Activated CD8-positive, alpha-beta memory T cell treated with anti-CD3 and anti-CD28 coated beads, Interleukin-2, amount 50 U/mL, for 48 hours (primary cell): Measurements from ENCODE around the gene SPINT3.

Experiments
- DNase-seq: peaks from one replicate; pipeline ENCODE4 v3.0.0-alpha.2; 2020

The SPINT3 gene, protein sequence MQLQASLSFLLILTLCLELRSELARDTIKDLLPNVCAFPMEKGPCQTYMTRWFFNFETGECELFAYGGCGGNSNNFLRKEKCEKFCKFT

DNA sequence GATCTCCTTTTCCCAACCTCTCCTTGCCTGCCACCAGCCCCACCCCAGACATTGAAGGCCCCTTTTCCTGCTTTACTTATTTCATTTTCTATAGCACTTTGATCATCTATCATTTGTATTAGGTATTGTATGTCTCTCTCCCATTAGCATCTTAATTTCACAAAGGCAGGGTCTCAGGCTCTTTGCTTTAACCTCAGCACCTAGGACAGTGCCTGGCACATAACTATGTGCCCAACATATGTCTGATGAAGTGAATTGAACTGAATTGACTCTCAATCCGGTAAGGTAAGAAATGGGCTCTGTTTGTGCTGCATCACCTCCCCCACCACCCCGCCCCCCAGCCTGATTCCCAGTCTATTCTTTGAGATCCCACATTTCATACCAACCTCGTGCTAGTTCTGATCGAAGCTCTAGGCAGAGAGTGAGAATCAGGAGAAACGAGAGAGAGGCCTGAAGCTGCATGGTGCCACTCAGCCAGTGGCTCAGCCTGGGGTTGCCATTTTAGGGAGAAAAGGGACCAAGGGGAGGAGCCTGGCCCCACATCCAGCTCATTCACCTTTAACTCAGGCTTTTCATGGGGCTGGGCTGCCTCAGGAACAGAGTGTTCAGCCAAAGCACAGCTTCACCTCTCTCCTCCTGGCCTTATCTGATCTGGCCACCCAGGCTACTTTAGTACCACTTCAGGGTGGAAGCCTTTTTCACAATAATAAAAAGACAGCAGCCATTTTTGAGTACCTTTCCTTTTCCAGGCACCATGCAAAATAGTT, at the start of gene SPINT3:
SPINT3 (minus strand) TSS at position 476 of the 767 bp plus-strand sequence; CDS start at position 462, 14 bp downstream.
- no peak for DNase-seq

DNA sequence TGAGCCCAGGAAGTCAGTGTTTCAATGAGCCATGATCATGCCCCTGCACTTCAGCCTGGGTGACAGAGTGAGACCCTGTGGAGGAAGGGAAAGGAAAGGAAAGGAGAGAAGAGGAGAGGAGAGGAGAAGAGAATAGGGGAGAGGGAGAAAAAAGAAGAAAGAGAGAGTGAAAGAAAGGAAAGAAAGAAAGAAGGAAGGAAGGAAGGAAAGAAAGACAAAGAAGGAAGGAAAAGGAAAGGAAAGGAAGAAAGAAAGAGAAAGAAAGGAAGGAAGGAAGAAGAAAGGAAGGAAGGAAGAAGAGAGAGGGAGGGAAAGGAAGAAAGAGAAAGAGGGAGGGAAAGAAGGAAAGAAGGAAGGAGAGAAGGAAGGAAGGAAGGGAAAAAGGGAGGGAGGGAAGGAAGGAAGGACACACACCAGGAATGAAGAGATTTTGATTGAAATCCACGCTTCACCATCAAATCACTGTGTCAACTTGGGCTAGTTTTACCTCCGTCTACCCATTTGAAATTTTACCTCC, 49.4 kb upstream of the SPINT3 start:
- no peak for DNase-seq

DNA sequence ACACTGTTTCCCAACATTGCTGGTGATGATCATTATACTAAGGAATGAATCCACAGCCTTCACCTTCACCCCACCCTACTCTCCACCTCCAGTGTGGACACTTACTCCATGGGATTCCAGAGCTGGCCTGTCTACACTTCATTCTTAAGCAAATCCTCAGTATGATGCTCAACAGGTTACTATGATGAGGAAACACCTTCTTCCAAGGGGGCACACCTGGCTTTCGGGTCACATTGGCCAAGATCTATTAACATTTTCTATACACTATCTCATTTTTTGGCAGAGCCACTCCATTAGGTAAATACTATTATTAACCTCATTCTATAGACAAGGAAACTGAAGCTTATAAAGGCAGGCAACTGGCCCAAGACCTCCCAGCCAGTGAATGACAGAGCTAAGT, 39.8 kb upstream of the SPINT3 start:
- DNase-seq = no peak

DNA sequence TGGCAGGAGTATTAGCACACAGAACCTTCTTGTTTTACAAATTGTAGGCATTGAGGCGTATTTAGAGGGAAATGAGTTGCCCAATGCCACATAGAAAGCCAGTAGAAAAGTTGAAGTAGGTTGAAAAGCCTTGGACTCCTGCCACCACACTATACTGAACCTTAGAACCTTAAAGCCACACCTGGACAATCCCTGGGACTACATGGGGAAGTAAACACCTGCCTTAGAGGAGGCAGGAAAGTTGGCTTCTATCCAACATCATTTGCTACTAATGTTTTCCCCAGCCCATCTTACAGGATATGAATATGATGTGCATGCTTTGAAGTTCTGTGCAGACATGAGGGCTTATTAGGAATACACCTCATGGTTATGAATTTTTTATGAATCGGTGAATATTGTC, 37.0 kb upstream of the SPINT3 start:
- DNase-seq = no peak

DNA sequence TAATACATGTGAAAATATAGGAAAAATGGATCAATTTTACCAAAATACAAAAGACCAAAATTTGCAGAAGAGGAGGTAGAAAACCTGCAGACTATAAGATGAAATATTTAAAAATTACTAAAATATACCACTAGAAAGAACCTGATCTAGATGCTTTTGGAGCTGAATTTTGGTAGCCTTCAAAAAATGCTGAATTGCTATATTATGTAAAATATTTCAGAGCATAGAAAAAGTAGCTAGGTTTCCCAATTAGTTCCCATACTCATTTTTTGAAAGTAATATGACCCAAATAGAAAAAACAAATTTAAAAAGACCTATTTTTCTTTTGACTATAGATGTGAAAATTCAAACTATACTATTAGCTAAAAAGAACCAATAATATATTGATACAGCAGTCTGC, 35.3 kb upstream of the SPINT3 start:
- no peak for DNase-seq

DNA sequence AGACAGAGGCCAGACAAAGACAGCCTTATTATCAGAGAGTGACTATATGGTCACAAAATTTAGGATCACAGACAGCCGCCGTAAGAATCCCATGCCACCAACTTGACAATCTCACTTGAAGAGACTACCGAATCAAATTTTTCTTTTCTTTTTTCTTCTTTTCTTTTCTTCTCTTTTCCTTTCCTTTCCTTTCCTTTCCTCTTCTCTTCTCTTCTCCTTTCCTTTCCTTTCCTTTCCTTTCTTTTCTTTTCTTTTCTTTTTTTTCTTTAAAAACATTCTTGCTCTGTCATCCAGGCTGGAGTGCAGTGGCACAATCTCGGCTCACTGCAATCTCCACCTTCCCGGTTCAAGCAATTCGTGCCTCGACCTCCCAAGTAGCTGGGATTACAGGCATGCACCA, 33.0 kb upstream of the SPINT3 start:
- DNase-seq = no peak

DNA sequence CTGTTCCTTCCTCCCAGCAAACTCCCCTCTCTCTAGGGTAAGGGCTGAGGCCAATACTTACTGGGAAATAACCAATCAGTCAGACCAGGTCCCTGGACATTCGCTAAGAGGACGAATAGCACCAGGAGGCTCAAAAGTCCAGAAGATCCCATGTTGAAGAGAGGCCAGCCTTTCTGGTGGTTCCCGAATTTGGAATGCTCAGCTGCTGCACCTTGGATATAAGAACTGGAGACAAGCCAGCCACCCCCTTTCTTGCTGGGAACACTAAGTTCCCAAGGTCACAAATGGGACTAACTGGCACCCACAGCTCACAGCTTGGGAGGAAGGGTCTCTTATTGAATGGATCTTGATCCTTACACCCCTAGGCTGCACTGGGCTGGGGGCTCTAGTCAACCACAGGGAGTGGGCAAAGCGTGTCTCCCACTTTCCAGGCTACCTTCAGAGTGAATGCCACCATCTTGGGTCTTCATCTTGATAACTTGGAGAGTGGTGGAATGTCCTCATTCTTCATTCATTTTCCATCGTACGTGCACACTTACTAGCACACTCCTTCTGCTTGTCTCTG, 31.9 kb upstream of the SPINT3 start, which contains the start of gene EPPIN:
EPPIN (minus strand) TSS at position 196 of the 565 bp plus-strand sequence; CDS start at position 152, 44 bp downstream.
- DNase-seq = no peak

DNA sequence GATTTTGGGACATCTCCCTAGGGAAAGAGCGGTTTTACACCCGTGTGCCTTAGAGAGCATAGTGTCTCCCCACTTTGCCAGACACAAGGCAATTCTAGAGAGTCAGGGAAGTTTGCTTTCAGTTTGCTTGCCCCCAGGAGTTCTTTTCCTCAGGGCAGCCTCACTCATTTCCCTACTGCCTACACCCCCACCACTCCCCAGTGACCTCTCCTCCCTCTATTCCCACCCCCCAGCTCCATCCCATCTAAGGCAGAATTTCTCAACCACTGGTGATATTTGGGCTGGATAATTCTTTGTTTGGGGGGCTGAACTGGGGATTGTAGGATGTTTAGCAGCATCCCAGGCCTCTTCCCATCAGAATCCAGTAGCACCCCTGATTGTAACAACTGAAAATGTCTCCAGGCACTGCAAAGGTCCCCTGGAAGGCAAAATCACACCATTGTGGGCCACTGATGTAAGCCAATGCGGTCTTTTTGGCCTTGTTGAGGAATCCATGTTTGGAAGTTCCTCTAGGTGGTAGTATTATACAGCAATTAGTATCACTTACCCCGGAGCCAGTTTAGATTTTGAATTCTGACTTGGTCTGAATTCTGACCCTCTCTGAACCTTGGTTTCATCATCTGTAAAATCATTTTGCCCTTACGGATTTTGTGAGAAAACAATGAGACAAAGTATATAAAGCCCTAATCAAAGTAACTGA, 30.5 kb upstream of the SPINT3 start:
- DNase-seq = no peak

DNA sequence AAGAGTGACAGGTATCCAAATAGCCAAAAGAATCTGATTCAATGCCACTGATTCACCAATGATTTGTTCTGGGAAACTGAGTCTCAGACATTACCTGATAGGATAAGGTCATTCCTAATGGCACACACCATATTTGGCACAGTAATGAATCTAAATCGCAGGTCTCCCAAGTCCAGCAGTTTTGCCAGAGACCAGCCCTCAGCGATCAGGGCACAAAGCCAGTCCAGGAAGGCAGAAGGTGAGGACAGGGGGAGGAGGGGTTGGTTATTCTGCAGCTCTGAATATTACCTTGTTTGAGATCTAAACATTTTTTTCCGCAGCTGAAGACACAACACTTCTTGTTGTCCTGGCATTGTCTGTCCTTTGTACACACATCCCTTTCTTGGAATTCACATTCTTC, 29.9 kb upstream of the SPINT3 start:
- no peak for DNase-seq

DNA sequence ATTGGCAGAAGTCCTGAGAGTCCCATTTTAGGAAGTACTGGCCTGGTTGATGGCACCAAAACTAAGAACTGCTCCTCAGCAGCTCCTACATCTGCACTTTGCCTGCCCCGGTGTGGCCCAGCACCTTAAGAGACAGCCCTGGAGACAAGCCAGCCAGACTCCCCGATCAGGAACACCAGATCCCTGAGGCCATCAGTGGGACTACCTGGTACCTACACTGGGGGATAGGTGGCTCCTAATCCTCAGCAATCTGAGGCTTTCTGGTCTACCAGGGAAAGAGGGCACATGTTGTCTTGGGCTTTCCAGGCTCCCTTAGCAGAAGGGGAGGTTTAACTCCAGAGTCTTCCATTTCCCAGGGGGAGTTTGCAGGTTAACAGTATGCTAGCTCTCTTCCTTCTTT, 24.0 kb upstream of the SPINT3 start, which contains the start of gene WFDC6:
WFDC6 (minus strand) TSS at position 101 of the 400 bp plus-strand sequence; CDS start at position 26, 75 bp downstream.
- DNase-seq = no peak

DNA sequence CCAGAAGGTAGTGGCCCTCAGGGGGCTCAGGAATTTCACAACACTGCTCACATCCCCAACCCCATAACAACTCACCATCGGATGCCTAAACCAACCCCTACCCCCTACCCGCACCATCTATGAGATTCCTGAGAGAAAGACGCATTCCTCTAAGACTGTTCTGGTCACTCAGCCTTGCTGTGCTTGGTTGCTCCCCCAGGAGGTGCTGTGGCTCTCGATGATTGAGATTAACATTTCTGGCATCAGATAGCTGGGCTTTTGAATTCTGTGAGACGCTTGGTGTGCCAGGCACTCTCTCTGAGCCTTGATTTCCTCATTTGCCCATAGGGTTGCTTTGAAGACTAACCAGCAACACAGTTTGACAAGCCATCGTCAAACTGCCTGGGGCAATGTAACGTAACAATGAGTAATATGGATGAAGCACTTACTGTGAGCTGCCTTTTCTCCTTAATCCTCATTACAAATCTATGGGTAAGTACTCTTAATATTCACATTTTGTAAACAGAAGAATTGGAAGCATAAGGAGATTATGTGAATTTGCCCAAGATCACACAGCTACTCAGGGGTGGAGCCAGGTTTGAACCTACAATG, 22.9 kb upstream of the SPINT3 start:
- DNase-seq = no peak

DNA sequence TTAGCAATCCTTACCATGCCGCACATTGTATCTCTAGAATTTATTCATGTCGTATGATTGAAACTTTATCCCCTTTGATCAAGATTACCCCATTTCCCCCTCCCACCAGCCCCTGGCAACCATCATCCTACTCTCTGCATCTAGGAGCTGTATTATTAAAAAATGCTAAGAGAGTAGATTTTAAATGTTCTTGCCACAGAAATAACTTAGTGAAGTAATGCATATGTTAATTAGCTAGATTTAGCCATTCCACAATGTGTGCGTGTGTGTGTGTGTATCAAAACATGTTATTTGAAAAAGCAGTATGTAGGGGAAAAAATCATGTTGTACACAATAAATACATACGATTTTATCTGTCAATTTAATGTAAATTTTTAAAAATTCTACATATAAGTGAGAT, 11.9 kb upstream of the SPINT3 start:
- no peak for DNase-seq

DNA sequence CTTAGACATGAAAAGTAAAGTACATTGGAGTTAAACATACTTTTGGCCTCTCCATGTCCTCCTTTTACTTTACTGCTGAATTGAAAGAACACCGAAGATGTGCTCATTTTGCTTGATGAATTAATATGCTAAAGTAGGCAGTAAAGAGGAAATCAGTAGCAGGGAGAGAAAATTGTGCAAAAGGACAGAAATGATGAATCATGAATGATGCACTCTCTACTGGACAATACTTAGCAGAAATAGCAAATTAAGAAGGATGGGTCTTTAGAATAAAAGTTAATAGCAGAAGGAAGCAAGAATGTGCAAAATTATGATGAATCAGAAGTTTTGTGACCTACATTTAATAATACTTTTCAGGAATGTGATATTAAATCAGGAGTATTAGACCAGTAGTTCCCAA, 8.4 kb upstream of the SPINT3 start:
- no peak for DNase-seq

DNA sequence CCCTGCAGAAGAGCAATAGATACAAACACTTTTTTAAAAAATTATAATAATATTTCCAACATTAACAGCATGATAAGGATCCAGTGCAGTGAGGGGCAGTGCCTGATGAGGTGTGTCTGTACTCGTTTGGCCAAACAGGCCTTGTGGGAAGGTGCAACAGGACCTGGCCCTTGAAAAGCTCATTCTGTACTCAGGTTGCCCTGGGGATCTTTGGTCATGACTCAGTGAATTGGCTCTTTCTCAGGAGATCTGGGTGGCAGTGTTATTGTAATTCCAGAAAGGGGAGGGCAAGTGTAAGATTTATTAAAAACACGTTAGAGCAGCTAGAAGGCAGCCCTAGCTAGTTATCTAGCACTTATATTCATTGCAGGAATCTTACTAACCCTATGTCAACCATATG, 2.9 kb upstream of the SPINT3 start:
- DNase-seq = no peak

DNA sequence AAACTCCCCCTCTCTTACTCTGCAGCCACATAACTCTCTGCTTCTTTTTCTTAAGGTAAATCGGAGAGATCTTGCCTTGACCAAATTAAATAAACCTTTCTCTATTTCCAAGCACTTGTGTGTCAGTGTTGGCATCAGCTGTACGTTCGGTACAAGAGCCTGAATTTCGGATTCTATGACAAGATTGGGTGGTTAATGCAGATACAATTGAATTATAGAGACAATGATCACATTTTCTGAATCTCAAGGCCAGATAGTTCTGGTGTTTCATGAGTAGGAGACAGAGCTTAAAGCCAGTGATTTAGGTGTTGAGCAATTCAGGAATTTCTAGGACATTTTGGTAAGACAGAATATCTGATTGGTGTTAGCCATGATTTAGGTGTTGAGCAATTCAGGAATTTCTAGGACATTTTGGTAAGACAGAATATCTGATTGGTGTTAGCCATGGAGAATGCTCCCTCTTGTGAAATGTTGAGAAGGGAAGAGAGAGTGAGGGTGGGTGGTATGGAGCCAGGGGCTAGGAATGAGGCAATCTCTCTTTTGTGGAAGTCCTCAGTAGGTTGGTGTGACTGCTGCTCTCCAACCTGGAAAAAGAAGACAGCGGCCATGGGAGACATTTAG, 5.1 kb downstream of the SPINT3 start:
- no peak for DNase-seq

DNA sequence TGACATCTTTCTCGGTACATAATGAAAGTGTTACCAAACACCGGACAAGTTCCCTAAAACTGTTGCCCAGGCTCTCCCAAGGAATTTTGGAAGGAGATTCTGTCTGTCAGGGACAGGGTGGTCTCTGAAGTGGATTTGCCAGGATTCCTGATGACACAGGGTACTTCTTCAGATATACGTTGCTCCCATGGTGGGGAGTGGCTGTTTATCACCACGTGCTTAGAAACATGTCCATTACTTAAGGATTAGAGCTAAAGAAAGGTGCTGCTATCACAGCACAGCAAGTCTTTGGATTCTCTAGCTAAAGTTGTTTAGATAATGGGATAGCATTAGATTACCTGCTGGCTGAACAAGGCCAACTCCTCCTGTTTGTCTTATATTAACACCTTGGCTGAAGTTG, 6.3 kb downstream of the SPINT3 start:
- DNase-seq = no peak

DNA sequence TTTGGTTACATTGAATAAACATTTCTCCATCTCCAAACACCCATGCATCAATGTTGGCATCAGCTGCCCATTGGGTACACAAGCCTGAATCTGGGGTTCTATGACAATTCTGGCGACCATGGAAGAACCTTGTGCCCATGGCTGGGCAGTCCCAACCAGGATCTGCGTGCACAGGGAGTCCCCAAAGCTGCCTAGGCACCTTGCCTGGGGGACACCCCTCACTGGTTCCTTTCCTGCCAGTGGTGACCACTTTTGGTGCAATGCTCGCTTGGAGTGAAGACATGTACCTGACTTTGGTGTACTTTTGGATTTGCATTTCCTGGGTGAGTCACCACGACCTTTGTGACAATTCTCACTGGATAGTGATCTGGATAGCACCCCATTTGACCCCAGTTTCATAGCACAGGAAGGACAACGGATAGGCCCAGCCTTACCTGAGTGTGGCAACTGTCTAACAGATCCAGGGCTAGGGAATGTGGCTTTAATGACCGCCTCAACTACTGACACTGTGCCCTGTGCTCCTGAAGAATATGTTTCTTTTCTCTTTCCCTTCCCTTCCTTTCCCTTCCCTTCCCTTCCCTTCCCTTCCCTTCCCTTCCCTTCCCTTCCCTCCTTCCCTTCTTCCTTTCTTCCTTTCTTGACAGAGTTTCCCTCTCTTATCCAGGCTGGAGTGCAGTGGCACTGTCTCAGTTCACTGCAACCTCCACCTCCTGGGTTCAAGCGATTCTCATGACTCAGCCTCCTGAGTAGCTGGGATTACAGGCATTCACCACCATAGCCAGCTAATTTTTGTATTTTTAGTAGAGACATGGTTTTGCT, 7.1 kb downstream of the SPINT3 start:
- no peak for DNase-seq

DNA sequence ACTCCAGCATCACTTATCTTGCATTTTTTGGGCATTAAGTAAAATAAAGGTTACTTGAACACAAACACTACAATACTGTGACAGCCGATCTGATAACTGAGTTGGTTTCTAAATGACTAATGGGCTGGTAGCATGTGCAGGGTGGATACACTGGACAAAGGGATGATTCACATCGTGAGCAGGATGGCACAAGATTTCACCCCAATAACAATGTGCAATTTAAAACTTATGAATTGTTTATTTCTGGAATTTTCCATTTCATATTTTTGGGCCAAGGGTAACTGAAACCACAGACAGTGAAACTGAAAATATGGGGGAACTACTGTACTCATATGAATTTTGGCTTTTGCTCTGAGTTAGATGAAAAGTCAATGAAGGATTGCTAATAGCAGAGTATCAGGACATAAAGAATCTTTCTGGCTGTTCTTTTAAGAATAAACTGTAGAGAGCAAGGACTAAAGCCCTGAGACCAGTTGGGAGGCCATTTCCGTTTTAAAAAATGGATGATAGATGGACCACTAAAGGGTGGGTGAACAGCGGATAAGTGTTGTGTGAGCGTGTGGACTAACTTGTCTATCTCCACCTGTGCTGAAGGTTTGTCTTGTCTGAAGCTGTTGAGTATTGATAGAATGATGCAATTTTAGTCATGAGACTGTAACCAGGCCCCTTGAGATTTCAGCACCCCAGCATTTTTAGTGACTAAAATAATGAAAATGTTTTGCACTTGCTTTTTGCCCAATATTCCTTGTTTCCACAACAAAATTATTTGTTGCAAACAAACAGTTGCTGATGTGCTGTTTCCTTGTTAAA, 8.2 kb downstream of the SPINT3 start:
- no peak for DNase-seq

DNA sequence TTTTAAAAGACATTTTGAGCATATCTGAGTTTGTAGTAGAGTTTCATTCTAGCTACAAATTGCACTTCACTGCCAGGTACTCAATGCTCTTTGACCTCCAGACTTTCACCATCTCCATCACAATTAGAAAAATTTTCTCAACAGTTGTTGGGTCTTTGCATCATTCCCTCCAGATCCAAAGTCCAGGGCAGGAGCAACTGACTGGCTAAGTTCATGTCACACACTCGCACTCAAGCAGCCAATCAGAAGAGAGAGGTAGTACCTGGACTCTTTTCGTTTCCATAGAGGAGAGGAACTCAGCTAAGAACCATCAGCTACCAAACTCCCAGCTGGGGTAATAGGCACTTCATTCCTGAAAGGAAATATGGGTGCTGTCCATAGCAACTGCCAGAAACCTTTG, 9.0 kb downstream of the SPINT3 start:
- DNase-seq = no peak

DNA sequence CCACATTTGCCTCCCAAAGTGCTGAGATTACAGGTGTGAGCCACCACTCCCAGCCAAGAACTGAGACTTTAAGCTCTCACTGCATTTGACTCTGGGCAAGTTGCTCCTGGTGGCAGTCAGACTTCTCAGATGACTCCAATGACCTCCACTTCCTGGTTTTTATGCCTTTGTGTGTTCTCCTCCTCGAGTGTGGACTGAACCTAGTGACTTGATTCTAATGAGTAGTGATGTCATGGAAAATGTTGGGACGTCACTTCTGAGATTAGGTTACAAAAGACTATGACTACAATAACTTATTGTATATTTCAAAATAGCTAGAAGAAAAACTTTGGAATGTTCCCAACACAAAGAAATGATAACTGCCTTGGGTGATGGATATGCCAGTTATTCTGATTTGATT, 12.0 kb downstream of the SPINT3 start:
- DNase-seq = no peak

DNA sequence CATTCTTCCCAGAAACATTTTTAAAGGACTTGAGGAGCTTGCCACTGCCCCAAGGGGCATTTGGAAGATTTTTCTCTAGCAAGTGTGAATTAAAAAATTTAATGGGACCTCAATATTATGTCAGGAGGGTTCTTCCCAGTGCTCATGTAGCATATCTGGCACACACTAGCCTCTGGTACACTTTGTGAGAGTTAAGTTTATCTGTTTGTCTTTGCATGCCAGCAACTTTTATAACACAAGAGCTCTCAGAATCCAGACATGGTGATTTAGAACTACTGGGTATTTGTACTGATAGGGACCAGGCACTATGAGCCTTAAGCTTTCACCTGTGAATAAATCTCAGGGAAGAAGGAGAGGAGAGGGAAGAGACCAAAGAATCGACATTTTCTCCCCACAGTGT, 12.9 kb downstream of the SPINT3 start:
- no peak for DNase-seq
